AG09319 (cell line): ENCODE results near the gene ABCC4.

Experiments
- DNase-seq: peaks from one replicate; pipeline ENCODE4 v3.0.0-alpha.2; 2010; ENCODE audit warnings: low read depth; ENCODE audit errors: extremely low read depth
- CTCF ChIP-seq: IDR thresholded peaks from 2 replicates; pipeline ENCODE4 v1.5.1; 2011; ENCODE audit warnings: low read depth, mild to moderate bottlenecking, inconsistent platforms, low read length, moderate library complexity

ABCC4 gene

GRCh38 chr13:95027638-95028037 lies 273.6 kb downstream of the ABCC4 start:
- no peak for TF ChIP-seq CTCF
- DNase-seq: no peak

DNA sequence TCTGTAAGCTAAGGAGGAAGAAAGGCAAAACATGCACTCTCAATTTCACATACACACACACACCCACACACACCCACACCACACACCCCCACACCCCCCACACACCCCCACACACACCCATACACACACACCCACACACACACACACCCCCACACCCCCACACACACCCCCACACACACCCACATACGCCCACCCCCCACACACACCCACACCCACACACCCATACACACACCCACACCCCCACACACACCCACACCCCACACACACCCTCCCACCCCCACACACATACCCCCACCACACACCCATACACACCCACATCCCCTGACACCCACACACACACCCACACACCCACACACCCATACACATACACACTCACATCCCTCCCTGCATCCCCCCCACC lies 276.1 kb downstream of the ABCC4 start:
- no peak for TF ChIP-seq CTCF
- no peak for DNase-seq

- TF ChIP-seq CTCF: no peak
- no peak for DNase-seq
Measured at GRCh38 chr13:95023405-95023804, 277.8 kb downstream of the ABCC4 start.

DNA sequence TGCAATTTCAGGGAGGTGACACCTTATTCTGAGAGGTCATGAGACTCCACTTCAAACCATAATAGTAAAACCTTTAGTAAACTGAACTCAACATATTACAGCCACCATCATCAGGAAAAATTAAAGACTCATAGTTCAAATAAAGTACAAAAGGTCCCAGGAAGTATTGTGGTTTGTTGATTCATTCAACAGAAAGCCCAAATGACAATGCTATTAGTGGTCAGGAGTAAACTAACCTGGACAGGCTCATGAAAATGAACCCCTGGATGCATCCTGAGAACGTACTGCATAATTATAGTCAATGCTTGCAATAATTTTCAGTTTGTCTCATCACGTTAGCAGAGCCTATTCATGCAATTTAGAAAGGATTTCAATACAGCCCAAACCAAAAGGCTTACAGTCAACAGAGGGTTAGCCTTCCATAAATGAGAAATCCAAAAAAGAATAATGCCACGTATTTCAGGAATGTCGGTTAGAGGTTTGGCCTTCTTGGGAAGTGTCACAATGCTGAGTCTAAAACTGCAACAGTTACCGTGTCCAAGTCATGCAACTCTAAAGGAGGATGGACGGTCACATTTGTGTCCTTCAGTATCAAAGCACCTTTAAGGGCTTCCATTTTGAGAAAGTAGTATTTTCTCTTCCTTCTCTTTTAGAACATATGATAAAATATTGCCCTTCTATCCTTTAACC lies 280.8 kb downstream of the ABCC4 start:
- no peak for TF ChIP-seq CTCF
- DNase-seq: no peak

- TF ChIP-seq CTCF: no peak
- DNase-seq: no peak
Measured at GRCh38 chr13:95019886-95020285, 281.4 kb downstream of the ABCC4 start.

GRCh38 chr13:95007322-95007721 lies 293.9 kb downstream of the ABCC4 start:
- DNase-seq: no peak
- TF ChIP-seq CTCF: no peak

GRCh38 chr13:95005300-95005699 lies 296.0 kb downstream of the ABCC4 start:
- no peak for TF ChIP-seq CTCF
- no peak for DNase-seq
